ENCODE measurements around the gene HBG1.

Gene HBG1

GRCh38 chr11:5224538-5225479, 24.8 kb downstream of the HBG1 start:
- no peak for DNase-seq

DNA sequence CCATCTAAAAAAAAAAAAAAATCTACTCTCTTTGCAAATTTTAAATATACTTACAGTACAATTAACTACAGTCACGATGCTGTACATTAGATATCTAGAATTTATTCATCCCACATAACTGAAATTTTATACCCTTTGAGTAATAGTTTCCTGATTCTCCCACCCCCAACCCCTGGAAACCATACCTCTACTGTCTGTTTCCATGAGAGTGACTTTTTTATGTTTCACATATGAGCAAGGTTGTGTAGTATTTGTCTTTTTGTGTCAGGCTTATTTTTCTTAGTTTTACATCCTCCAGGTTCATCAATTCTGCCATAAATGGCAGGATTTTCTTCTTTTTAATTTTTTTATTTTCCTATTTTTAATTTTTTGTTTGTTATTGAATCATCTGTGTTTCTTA, 26.0 kb downstream of the HBG1 start:
- no peak for DNase-seq

DNA sequence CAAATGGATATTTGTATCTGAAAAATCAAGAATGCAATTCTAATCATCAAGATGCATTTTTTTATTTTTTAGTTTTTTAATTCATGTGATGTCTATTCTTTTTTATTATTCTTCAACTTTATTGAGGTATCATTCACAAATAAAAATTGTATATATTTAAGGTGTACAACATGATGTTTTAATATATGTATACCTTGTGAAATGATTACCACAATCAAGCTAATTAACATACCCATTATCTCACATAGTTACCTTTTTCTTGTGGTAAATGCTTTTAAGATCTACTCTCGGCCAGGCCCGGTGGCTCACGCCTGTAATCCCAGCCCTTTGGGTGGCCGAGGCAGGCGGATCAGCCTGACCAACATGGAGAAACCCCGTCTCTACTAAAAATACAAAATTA, 26.5 kb downstream of the HBG1 start:
- no peak for DNase-seq

DNA sequence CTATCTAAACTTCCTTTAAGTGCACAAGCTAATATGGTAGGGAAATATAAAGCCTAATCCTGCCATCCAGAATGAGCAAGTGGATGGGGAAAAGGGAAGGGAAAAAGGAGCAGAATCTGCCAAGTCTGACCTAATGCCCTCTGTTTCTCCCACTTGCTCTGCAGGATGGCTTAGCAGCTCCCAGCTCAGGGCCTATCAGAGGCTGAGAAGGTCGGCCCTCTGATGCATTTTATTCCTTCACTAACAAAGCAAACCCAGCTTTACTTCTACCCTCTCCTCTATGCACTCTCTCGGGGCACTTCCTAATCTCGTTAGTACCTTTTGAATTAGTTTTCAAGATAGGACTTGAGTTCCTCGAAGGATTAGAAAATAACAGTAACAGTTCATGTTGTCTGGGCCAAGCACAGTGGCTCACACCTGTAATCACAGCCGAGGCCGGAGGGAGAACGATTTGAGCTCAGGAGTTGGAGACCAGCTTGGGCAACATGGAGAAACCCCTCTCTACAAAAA, 39.2 kb downstream of the HBG1 start:
- no peak for DNase-seq

DNA sequence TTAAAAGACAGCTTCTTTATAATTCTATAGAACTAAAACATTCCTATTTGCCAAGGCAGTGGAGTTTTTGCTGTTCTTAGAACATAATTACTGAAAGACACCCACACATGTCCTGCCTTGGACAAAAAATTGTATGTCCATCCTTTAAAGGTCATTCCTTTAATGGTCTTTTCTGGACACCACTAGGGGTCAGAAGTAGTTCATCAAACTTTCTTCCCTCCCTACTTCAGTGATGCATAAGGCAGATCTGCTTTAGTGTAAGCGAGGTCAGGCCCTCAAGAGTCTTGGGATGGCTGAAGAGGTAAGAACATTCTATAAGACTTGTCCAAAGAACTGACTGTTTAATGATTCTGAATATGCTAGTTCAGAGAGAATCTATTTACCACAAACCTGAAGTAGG, 44.9 kb downstream of the HBG1 start:
- no peak for DNase-seq

DNA sequence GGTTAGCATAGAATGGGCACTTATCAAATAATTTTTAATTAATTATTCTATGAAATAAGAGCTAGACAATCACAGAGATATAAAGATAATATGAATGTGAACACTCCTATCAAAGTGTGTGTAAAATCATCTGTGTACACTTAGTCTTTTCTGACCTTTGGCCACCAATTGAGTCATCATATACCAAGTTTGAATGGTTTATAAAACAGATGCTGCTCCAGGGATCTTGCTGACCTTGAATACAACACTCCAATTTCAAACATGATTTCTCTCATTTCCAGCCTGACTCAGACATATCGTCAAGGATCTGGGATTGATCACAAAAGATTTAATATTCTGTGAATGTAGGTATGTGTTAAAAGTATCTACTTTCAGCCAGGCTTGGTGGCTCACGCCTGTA, 46.3 kb downstream of the HBG1 start:
- DNase-seq, result no peak

GRCh38 chr11:5200582-5200981, 49.1 kb downstream of the HBG1 start, which contains the start of gene OR51V1:
OR51V1 (minus strand) TSS chr11:5200682; CDS start chr11:5200682, 0 bp downstream.
- DNase-seq, result no peak

DNA sequence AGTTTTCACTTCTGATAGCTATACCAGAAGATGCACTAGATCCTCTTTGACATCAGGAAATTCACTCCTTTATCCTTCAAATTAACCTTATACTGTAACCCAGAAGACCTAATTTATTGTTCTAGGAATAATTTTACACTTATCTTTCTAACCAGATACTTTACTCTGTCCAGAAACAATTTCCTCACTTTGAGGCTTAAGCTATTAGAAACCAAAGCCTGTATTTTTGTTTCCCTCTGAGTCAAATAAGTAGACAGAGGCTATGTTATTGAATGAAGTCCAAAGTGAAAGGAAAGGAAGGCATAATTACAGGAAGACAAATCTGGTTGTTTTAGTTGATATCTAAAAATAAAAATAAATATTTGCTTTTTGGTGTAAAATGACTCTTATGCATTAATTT, 51.4 kb downstream of the HBG1 start:
- DNase-seq, result no peak

All from stimulated activated CD4-positive, alpha-beta T cell treated with anti-CD3 and anti-CD28 coated beads, Interleukin-4, amount 100 ng/mL, for 4 hours (primary cell).